ENCODE data around the gene IZUMO1. TPM values are rescaled to one million over a fixed set of nuclear protein-coding genes. Genes with fewer than 3 reads are reported as not detected.

IZUMO1 gene
- total and polyA plus RNA-seq, 9 of the 15 experiments (the other 6 are each of a cell fraction or from before 2014, with no cell fraction given) = 0.14 to 2.1 (median 0.73) TPM

- TF ChIP-seq CHD7 (IDR thresholded peaks at IDR 0.05; ENCODE audit: low read depth, low read length) = no peak
- 0 out of 2 replicates have a peak, but pooled peaks have one; percentile 74 for TF ChIP-seq THRB (CRISPR knock-in tag; conservative IDR thresholded peaks at IDR 0.05)
- no peak for TF ChIP-seq GTF3C2 (IDR thresholded peaks at IDR 0.05; ENCODE audit: borderline replicate concordance, extremely low read depth, insufficient read length)
- no peak for TF ChIP-seq CC2D1A (IDR thresholded peaks at IDR 0.05)
- no peak for TF ChIP-seq NCOA1 (IDR thresholded peaks at IDR 0.05; ENCODE audit: low read depth)
- no peak for TF ChIP-seq FOXM1 (IDR thresholded peaks at IDR 0.05; ENCODE audit: low read depth)
- no peak for TF ChIP-seq FOXM1 (CRISPR knock-in tag; IDR thresholded peaks at IDR 0.05; ENCODE audit: low read depth)
- no peak for TF ChIP-seq CBX8 (IDR thresholded peaks at IDR 0.05; ENCODE audit: borderline replicate concordance, extremely low read depth, low read depth, low read length, poor library complexity, severe bottlenecking)
Measured at GRCh38 chr19:48741129-48741999, 5.3 kb downstream of the IZUMO1 start (continued).
